Measurements from ENCODE around the gene PLCG2.

Gene PLCG2

DNA sequence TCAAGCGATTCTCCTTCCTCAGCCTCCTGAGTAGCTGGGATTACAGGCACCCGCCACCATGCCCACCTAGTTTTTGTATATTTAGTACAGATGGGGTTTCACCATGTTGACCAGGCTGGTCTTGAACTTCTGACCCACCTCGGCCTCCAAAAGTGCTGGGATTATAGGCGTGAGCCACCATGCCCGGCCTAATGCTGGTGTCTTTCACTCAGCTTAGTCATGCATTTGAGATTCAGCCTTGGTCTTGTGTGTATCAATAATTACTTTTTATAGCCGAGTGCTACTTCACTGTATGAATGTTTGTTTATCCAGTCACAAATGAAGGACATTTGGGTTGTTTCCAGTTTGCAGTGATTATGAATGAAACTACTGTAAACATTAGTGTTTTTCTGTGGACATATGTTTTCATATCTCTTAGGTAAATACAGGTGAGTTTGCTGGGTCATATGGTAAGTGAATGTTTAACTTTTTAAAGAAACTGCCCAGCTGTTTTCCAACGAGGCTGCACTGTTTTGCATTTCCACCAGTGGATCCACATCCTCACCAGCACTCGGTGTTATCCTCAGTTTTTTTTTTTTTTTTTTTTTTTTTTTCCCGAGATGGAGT is 11.0 kb upstream of the PLCG2 start:
- no peak for DNase-seq (ENCODE audit: low read depth)
- H3K4me3 ChIP-seq (ENCODE audit: low read depth, low read length) = no peak overlapping the region
- TF ChIP-seq, protein P1, sequence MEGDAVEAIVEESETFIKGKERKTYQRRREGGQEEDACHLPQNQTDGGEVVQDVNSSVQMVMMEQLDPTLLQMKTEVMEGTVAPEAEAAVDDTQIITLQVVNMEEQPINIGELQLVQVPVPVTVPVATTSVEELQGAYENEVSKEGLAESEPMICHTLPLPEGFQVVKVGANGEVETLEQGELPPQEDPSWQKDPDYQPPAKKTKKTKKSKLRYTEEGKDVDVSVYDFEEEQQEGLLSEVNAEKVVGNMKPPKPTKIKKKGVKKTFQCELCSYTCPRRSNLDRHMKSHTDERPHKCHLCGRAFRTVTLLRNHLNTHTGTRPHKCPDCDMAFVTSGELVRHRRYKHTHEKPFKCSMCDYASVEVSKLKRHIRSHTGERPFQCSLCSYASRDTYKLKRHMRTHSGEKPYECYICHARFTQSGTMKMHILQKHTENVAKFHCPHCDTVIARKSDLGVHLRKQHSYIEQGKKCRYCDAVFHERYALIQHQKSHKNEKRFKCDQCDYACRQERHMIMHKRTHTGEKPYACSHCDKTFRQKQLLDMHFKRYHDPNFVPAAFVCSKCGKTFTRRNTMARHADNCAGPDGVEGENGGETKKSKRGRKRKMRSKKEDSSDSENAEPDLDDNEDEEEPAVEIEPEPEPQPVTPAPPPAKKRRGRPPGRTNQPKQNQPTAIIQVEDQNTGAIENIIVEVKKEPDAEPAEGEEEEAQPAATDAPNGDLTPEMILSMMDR (IDR thresholded peaks at IDR 0.05; ENCODE audit: insufficient read depth, low read depth, low read length, missing control alignments) = no peak

- H3K4me3 ChIP-seq (ENCODE audit: low read depth, low read length) = no peak overlapping the region
- no peak for DNase-seq (ENCODE audit: low read depth)
- TF ChIP-seq, protein P1 (IDR thresholded peaks at IDR 0.05; ENCODE audit: insufficient read depth, low read depth, low read length, missing control alignments) = no peak
These were observed 9.1 kb upstream of the PLCG2 start for GRCh38 chr16:81770008-81770407.

DNA sequence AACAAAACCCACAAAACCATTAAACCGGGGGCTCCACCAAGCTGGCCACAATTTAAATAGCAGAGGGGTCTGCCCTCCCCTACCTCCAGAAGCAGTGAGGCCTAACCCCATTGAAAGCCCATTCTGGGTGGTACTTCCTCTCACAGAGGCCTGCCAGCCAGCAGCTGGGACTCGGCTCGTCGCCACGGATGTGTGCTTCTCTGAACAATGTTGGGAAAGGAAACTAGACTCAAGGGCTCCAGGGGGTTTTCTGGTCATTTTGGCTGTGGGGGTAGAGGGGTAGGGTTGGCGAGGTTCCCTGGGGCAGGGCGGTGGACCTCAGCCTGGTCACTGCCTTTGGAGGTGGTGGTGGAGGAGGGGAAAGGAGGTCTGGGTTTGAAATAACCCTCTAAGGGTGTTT is 4.7 kb upstream of the PLCG2 start:
- DNase-seq (ENCODE audit: low read depth) = peak; percentile 74
- TF ChIP-seq, protein P1 (IDR thresholded peaks at IDR 0.05; ENCODE audit: insufficient read depth, low read depth, low read length, missing control alignments) = no peak
- no peak overlapping the region for H3K4me3 ChIP-seq (ENCODE audit: low read depth, low read length)

DNA sequence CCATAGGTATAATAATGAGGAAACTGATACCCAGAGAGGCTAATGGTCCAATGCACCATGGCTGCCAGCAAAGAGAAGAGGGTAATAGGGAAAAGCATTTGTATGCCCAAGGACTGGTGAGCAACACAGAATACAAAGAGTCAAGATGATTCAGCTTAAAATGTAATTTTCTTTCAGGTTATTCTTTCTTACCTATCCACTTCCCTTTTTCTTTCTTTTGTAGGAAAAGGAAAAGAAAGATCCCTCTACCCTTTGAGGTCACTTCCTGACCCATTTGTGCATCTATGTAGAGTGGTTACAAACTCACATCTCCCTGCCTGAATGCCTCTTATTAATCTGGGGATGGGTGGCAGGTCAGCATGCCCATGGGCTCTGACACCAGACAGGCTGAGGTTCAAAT is 3.5 kb upstream of the PLCG2 start:
- H3K4me3 ChIP-seq (ENCODE audit: low read depth, low read length) = no peak overlapping the region
- TF ChIP-seq, protein P1 (IDR thresholded peaks at IDR 0.05; ENCODE audit: insufficient read depth, low read depth, low read length, missing control alignments) = no peak
- DNase-seq (ENCODE audit: low read depth) = no peak

DNA sequence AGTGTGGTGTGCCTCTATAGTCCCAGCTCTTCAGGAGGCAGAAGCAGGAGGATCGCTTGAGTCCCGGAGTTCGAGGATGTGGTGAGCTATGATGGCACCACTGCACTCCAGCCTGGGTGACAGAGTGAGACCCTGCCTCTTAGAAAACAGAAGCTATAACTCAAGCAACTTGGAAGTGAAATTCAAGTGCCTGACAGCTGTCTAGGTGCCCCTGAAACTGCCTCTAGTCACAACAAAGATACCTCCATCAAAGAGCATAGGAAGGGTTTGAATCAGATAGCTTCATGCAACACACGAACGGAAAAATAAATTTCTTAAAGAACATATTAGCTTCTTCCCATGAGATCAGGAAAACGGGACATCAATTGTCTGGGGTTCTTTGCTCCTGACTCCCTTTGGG is 860 bp upstream of the PLCG2 start:
- TF ChIP-seq, protein P1 (IDR thresholded peaks at IDR 0.05; ENCODE audit: insufficient read depth, low read depth, low read length, missing control alignments) = no peak
- DNase-seq (ENCODE audit: low read depth) = peak; percentile 40
- peak overlapping the region; percentile 70; the same call in 1 of the 2 replicates for H3K4me3 ChIP-seq (ENCODE audit: low read depth, low read length)

DNA sequence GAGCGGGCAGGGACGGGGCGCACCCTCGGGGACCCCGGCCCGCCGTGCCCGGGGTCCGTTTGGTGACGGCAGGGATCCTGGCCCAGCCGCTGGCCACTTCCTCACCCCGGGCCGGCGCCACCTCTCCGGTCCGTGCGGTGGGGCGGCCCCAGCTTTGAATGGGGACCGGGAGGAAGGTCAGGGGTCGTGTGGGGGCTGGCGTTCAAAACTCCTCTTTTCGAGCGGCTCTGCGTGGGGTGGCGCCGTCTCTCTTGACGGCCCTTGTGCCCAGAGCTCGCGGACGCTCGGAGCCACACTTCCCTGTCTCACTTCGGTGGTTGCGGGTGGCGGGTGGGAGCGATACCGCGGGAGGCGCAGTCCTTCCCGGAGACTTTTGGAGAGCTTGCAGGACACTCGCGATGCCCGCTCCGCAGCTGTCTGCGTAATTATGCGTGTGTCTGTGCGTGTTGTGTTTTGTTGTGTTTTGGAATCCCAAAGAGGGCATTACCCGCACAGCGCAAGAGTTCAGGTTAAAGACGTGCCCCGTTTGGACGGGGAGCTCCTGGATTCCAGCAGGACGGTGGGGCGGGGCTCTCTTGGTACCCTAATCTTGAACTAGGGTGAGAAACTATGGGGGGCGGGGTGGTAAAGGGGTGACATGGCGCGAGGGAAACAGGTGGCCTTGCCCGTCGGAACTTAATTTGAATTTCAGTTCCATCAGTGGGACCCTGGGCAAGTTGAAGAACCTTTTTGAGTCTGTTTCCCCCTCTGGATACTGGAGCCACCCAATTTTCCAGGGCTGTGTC is 637 bp downstream of the PLCG2 start:
- peak overlapping the region; percentile 91 for H3K4me3 ChIP-seq (ENCODE audit: low read depth, low read length)
- TF ChIP-seq, protein P1 (IDR thresholded peaks at IDR 0.05; ENCODE audit: insufficient read depth, low read depth, low read length, missing control alignments) = no peak
- peak; percentile 48 for DNase-seq (ENCODE audit: low read depth)
